GM18511 (cell line): ENCODE results near the gene ST8SIA1.

Experiments
- ATAC-seq: cut with Tn5 transposase; IDR thresholded peaks from one replicate; pipeline ENCODE4 v1.9.1; 2021; ENCODE audit warnings: mild to moderate bottlenecking, moderate library complexity; ENCODE audit not compliant: unreplicated experiment

Gene ST8SIA1

GRCh38 chr12:22333186-22333712, 1.3 kb downstream of the ST8SIA1 start:
- no peak for ATAC-seq

GRCh38 chr12:22332202-22332601, 2.3 kb downstream of the ST8SIA1 start:
- ATAC-seq = no peak

GRCh38 chr12:22329621-22330020, 4.9 kb downstream of the ST8SIA1 start:
- ATAC-seq = no peak

- ATAC-seq = no peak
Observed at GRCh38 chr12:22325218-22325617, 9.3 kb downstream of the ST8SIA1 start.

GRCh38 chr12:22322091-22322490, 12.4 kb downstream of the ST8SIA1 start:
- no peak for ATAC-seq

GRCh38 chr12:22321638-22322037, 12.9 kb downstream of the ST8SIA1 start:
- ATAC-seq = no peak

GRCh38 chr12:22321018-22321605, 13.4 kb downstream of the ST8SIA1 start:
- no peak for ATAC-seq

GRCh38 chr12:22318108-22318737, 16.3 kb downstream of the ST8SIA1 start:
- ATAC-seq = no peak

- no peak for ATAC-seq
Observed at GRCh38 chr12:22313963-22314330, 20.6 kb downstream of the ST8SIA1 start.

GRCh38 chr12:22313286-22313962, 21.1 kb downstream of the ST8SIA1 start:
- no peak for ATAC-seq

GRCh38 chr12:22312336-22312735, 22.2 kb downstream of the ST8SIA1 start:
- no peak for ATAC-seq

- ATAC-seq = no peak
Observed at GRCh38 chr12:22310709-22311108, 23.8 kb downstream of the ST8SIA1 start.

- ATAC-seq = no peak
Observed at GRCh38 chr12:22310275-22310674, 24.2 kb downstream of the ST8SIA1 start.

GRCh38 chr12:22307811-22308210, 26.7 kb downstream of the ST8SIA1 start:
- ATAC-seq = no peak

- no peak for ATAC-seq
Observed at GRCh38 chr12:22306311-22306710, 28.2 kb downstream of the ST8SIA1 start.

GRCh38 chr12:22304341-22304740, 30.2 kb downstream of the ST8SIA1 start:
- no peak for ATAC-seq

GRCh38 chr12:22299294-22299912, 35.1 kb downstream of the ST8SIA1 start:
- ATAC-seq = no peak

GRCh38 chr12:22289250-22289649, 45.3 kb downstream of the ST8SIA1 start:
- ATAC-seq = no peak

- ATAC-seq = no peak
Observed at GRCh38 chr12:22287776-22288621, 46.5 kb downstream of the ST8SIA1 start.

GRCh38 chr12:22287101-22287500, 47.4 kb downstream of the ST8SIA1 start:
- ATAC-seq = no peak

GRCh38 chr12:22286569-22286968, 47.9 kb downstream of the ST8SIA1 start:
- no peak for ATAC-seq
